Esophagus squamous epithelium (tissue), 5 donors: ENCODE data around the gene TBC1D5. TPM values are rescaled to one million over a fixed set of nuclear protein-coding genes. Genes with fewer than 3 reads are reported as not detected.

Source experiments
- DNase-seq: peaks from one replicate; lab custom pipeline; 2025; lab: John Stamatoyannopoulos, UW
- H3K27ac ChIP-seq, 4 donors: fragments of 200-600 bp; sonication (generic); one replicate each; pipeline ENCODE4 v1.5.1; 2016 to 2019; ENCODE audit warnings: mild to moderate bottlenecking in 1 of 4
- H3K27me3 ChIP-seq, 4 donors: fragments of 200-600 bp; sonication (generic); 1 replicate in 3 of 4; 2 replicates in 1 of 4; pipeline versions ENCODE4 v1.5.1 to v1.6.0; 2017 to 2021; ENCODE audit warnings: antibody characterized with exemption in 1 of 4
- H3K36me3 ChIP-seq, 3 donors: fragments of 200-600 bp; sonication (generic); one replicate each; pipeline ENCODE4 v1.5.1; 2016 to 2019
- H3K4me1 ChIP-seq, 3 donors: fragments of 200-600 bp; sonication (generic); one replicate each; pipeline ENCODE4 v1.5.1; 2017 to 2019
- H3K4me3 ChIP-seq, 4 donors: fragments of 200-600 bp; sonication (generic); 1 replicate in 3 of 4; 2 replicates in 1 of 4; pipeline ENCODE4 v1.5.1; 2016 to 2019; ENCODE audit warnings: mild to moderate bottlenecking in 2 of 4, moderate library complexity in 1 of 4
- H3K9me3 ChIP-seq, 3 donors: fragments of 200-600 bp; sonication (generic); one replicate each; pipeline ENCODE4 v1.5.1; 2016 to 2019
- POLR2A ChIP-seq, 4 donors: fragments of 450-650 bp; IDR thresholded peaks; one replicate each; pipeline ENCODE4 v1.6.1; 2017; ENCODE audit warnings: antibody characterized with exemption in 4 of 4, mild to moderate bottlenecking in 4 of 4, moderate library complexity in 3 of 4
- WGBS, 2 donors: methylation state at CpG; one replicate each; pipeline ENCODE4 v1.1.5; 2018; 5-methylcytosine and 5-hydroxymethylcytosine counted together
- intact Hi-C: fragments of 100-400 bp; cut with DNase I; formaldehyde crosslinking; loops from one replicate; pipeline ENCODE4 v1.15.0; 2022
- total RNA-seq, 4 donors: library from RNA; depleted of rRNA; stranded (reverse); fragments of >200 nt; gene quantifications; one replicate each; pipeline ENCODE4 v1.1.0, GENCODE V29; 2016
- TF ChIP-seq, protein P1 (sequence below), 6 experiments: fragments of 450-650 bp in 4 of 6; fragments of 200-600 bp in 2 of 6; sonication (generic) in 2 of 6; IDR thresholded peaks; one replicate each; pipeline ENCODE4 v1.5.1; 2016 to 2019; ENCODE audit warnings: antibody characterized with exemption in 6 of 6, mild to moderate bottlenecking in 4 of 6, moderate library complexity in 4 of 6
- donor health status: DM: yes; HTN: yes; CAD: no.

TBC1D5 gene
- total RNA-seq, 4 donors from 2014 or later, result 32.8 to 56.1 (median 39.9) TPM

DNA sequence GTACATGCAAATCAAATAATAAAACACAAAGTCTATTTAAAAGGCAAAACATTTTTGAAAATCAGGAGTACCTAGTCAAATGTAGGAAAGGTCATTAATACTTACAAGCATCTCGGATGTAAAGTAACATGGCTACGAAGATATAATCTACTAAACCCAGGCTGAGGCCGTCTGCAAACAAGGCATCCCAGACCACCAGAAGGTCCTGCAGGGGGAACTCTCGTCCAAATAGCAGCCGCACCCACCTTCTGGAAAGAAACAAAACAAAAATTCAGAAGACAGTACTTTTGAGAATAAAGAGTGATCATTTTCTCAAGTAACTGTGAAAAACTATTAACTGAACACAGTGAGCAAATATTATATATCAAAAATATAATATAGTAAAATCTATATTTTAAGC lies 434.5 kb downstream of the TBC1D5 start:
- intact Hi-C loops, result no loop called here
- no peaks in the 10 kb centered on the region for H3K27me3 ChIP-seq
- no peak for DNase-seq
- H3K27ac ChIP-seq, result no peak overlapping the region
- TF ChIP-seq, protein P1, sequence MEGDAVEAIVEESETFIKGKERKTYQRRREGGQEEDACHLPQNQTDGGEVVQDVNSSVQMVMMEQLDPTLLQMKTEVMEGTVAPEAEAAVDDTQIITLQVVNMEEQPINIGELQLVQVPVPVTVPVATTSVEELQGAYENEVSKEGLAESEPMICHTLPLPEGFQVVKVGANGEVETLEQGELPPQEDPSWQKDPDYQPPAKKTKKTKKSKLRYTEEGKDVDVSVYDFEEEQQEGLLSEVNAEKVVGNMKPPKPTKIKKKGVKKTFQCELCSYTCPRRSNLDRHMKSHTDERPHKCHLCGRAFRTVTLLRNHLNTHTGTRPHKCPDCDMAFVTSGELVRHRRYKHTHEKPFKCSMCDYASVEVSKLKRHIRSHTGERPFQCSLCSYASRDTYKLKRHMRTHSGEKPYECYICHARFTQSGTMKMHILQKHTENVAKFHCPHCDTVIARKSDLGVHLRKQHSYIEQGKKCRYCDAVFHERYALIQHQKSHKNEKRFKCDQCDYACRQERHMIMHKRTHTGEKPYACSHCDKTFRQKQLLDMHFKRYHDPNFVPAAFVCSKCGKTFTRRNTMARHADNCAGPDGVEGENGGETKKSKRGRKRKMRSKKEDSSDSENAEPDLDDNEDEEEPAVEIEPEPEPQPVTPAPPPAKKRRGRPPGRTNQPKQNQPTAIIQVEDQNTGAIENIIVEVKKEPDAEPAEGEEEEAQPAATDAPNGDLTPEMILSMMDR (IDR thresholded peaks at IDR 0.05), result no peak
- no peak for TF ChIP-seq POLR2A (IDR thresholded peaks at IDR 0.05)
- H3K4me1 ChIP-seq, result no peaks in the 10 kb centered on the region
- 85 to 94% methylated on average over 5 of the region's 5 CpGs for WGBS, 2 donors
- H3K9me3 ChIP-seq, result no peaks in the 10 kb centered on the region
- H3K36me3 ChIP-seq, result no peaks in the 10 kb centered on the region
- H3K4me3 ChIP-seq, result no peak overlapping the region

DNA sequence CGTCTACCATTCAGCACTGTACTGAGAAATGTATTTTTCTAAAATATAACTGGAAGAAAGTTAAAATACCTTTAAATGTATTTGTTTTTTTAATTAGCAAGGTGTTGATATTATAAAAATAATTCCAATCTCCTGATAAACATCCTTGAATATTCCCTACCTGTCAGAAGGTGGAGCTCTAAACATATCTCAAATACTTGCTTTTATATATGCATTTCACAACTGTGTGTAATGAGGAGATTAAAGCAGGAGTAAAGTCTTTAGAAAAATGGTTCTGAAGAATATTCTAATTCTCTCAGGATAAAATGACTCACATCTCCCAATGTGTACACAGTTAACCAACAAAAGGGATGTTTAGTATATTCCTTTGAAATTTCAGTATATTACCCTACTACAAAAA lies 434.9 kb downstream of the TBC1D5 start:
- Histone ChIP-seq H3K27ac (no peak overlapping the region), H3K36me3 (no peaks in the 10 kb centered on the region), H3K27me3 (no peaks in the 10 kb centered on the region), H3K4me3 (no peak overlapping the region), H3K9me3 (no peaks in the 10 kb centered on the region), H3K4me1 (no peaks in the 10 kb centered on the region)
- no peak for DNase-seq
- no peak for TF ChIP-seq POLR2A (IDR thresholded peaks at IDR 0.05)
- TF ChIP-seq, protein P1 (IDR thresholded peaks at IDR 0.05), result no peak
- intact Hi-C loops, result no loop called here
- 95 to 96% methylated on average over 1 of the region's 1 CpG for WGBS, 2 donors

DNA sequence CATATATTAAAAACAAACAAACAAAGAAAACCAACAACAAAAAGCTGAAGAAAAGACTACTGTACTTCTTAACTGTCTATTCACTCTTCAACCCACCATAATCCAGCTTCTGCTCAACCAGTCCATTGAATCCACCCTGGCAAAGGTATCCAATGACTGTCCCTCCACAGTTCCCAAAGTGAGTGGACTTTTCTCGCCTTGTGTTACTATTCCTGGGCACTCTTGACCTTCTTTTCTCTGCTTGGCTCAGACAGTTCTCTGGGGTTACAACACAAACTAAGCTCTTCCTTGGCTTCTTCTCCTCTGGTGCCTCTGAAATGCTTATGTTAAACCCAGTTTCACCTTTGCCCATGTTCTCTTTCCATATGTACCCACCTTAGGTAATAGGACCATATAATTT lies 437.5 kb downstream of the TBC1D5 start:
- intact Hi-C loops, result no loop called here
- TF ChIP-seq, protein P1 (IDR thresholded peaks at IDR 0.05), result no peak
- TF ChIP-seq POLR2A (IDR thresholded peaks at IDR 0.05), result no peak
- peaks cover 0 to 7% (median 0%) of the 10 kb centered on the region in 3 donors for H3K4me1 ChIP-seq
- no peak overlapping the region for H3K4me3 ChIP-seq
- WGBS, 2 donors, result 52 to 58% methylated on average over 1 of the region's 1 CpG
- DNase-seq, result no peak
- H3K27ac ChIP-seq, result no peak overlapping the region
- no peaks in the 10 kb centered on the region for H3K36me3 ChIP-seq
- no peaks in the 10 kb centered on the region for H3K27me3 ChIP-seq
- no peaks in the 10 kb centered on the region for H3K9me3 ChIP-seq

DNA sequence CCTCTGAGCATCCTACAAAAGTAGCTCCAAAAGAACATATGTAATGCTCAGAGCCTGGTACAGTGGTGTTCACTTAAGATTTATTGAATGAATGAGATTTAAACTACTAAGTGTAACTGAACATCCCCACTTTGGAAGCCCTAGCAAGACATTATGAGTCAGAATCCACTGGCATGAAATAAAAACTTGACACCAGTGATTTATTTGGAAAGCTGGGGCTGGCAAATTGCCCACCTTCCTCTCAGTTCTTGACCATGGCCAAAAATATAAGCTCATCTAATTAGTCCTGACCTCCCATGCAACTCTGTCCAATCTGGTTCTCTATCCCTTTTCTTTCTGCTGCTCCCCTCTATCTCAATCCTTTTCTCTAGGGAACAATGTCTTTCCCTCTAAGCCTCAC lies 439.7 kb downstream of the TBC1D5 start:
- Histone ChIP-seq H3K27ac (no peak overlapping the region), H3K27me3 (no peaks in the 10 kb centered on the region), H3K36me3 (no peaks in the 10 kb centered on the region), H3K4me3 (no peak overlapping the region), H3K4me1 (peaks cover 0 to 7% (median 0%) of the 10 kb centered on the region in 3 donors), H3K9me3 (no peaks in the 10 kb centered on the region)
- intact Hi-C loops, result no loop called here
- DNase-seq, result no peak
- TF ChIP-seq, protein P1 (IDR thresholded peaks at IDR 0.05), result no peak
- TF ChIP-seq POLR2A (IDR thresholded peaks at IDR 0.05), result no peak

DNA sequence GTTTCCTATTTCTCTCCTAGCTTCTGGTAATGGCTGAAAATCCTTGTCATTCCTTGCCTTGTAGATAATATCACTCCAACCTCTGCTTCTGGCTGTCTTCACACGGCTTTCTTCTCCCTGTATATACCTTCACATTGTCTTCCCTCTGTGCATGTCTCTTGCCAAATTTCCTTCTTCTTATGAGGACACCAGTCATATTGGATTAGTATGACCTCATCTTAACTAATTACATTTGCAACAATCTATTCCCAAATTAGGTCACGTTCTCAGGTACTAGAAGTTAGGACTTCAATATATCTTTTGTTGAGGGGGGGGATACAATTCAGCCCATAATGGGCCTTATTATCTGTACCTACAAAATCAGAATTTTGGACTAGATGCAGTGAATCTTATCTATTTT lies 440.3 kb downstream of the TBC1D5 start:
- H3K27me3 ChIP-seq, result no peaks in the 10 kb centered on the region
- 81 to 88% methylated on average over 2 of the region's 2 CpGs for WGBS, 2 donors
- peaks cover 0 to 7% (median 0%) of the 10 kb centered on the region in 3 donors for H3K4me1 ChIP-seq
- no peak overlapping the region for H3K4me3 ChIP-seq
- intact Hi-C loops, result no loop called here
- TF ChIP-seq, protein P1 (IDR thresholded peaks at IDR 0.05), result no peak
- no peak for TF ChIP-seq POLR2A (IDR thresholded peaks at IDR 0.05)
- DNase-seq, result no peak
- H3K9me3 ChIP-seq, result no peaks in the 10 kb centered on the region
- H3K36me3 ChIP-seq, result no peaks in the 10 kb centered on the region
- no peak overlapping the region for H3K27ac ChIP-seq
